NCI-H526 (cell line): ENCODE results near the gene IKZF4.

Experiments used
- DNase-seq, 2 experiments: peaks; one replicate each; lab custom pipeline; 2025; lab: John Stamatoyannopoulos, UW

Gene IKZF4

DNA sequence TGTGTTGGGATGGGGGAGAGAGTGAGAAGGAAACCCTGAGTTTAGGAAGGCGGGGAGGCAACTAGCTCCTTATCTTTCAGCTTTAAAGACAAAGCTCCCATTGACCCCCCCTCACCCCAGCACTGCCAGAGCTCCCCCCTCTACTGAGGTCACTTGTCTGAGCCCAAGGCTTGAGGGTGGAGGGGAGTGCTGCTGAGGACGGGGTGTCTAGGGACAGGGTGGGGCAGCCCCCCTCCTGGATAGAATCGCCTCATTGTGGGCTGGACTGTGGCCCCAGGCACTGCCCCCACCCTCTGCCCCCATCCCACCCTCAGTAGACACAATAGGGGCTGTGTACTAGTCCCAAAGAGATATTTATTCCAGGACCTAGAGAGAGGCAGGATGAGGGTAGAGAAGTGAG, 62.1 kb downstream of the IKZF4 start:
- no peak for DNase-seq

DNA sequence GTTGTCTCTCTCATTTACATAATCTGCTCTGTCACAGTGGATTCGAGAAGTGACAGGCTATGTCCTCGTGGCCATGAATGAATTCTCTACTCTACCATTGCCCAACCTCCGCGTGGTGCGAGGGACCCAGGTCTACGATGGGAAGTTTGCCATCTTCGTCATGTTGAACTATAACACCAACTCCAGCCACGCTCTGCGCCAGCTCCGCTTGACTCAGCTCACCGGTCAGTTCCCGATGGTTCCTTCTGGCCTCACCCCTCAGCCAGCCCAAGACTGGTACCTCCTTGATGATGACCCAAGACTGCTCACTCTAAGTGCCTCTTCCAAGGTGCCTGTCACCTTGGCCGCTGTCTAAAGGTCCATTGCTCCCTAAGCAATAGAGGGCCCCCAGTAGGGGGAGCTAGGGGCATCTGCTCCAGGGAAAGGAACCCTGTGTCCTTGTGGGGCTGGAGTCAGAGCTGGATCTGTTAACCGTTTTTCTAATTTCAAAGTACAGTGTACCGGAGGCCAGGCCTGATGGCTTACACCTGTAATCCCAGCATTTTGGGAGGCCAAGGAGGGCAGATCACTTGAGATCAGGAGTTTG, 64.2 kb downstream of the IKZF4 start:
- DNase-seq, result peak; percentile 6 to 37

DNA sequence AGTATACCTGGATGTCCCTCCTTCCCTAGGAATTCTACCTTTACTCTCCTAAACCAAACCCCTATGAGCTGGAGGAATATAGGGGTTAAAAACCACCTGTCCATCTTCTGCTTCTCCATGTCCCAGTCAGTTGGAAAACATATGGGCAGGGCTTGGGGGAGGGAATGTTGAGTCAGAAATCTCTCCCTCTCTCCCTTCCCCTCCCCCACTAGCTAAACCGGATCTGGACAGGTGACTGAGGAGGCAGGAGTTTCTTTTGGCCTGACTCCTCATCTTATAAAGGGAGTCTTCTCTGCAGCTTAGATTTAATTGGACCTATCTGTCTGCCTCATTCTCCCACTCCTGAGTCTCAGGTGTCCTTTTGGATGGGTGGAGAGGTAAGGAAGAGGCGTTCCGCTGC, 65.3 kb downstream of the IKZF4 start:
- DNase-seq, result no peak

DNA sequence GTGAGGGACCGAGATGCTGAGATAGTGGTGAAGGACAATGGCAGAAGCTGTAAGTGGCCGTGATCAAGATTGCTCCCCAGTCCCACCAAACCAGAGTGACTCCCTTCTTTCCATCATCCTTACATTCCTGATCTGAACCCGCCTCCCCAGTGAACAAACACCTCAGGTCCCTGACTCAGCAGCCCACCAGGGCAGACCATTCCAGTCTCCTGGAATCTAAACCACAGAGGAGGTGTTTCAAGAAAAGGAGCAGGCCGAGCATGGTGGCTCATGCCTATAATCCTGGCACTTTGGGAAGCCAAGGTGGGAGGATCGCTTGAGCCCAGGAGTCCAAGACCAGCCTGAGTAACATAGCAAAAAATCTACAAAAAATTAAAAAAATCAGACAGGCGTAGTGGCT, 65.8 kb downstream of the IKZF4 start:
- DNase-seq, result no peak

DNA sequence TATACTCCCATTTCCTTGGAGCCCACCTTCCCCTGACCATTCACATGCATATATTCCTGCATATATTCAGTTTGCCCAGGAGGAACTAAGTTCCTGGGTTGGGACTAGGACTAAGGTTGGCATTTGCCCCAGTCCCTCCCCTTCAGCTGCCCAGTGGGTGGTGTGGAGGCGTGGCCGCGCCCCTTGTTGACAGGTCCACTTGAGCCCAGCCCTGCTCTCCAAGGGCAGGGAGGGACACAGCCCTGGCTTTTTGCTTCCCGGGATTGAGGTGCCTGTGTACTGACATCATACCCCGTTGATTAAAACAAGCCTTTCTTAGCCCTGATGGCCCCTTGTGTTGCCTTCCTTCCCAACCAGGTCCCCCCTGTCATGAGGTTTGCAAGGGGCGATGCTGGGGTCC, 66.4 kb downstream of the IKZF4 start:
- DNase-seq, result no peak
